Measurements from ENCODE around the gene LCLAT1.
"Not testable (repeated sequence)": the region's sequence is repeated elsewhere in the genome, so short reads cannot be mapped to it uniquely, and the experiment has no call there.

LCLAT1 gene

GRCh38 chr2:30455114-30455738 is 8.2 kb downstream of the LCLAT1 start:
- ATAC-seq (no peak), DNase-seq (no peak)
- H3K27ac Mint-ChIP-seq = no peak overlapping the region
- no peak overlapping the region for H3K4me3 Mint-ChIP-seq
- peaks cover 10% of the 10 kb centered on the region for H3K36me3 Mint-ChIP-seq (ENCODE audit: low read depth)
- H3K4me1 Mint-ChIP-seq = peaks cover 44% of the 10 kb centered on the region
- H3K9me3 Mint-ChIP-seq = no peaks in the 10 kb centered on the region
- no peaks in the 10 kb centered on the region for H3K27me3 Mint-ChIP-seq

DNA sequence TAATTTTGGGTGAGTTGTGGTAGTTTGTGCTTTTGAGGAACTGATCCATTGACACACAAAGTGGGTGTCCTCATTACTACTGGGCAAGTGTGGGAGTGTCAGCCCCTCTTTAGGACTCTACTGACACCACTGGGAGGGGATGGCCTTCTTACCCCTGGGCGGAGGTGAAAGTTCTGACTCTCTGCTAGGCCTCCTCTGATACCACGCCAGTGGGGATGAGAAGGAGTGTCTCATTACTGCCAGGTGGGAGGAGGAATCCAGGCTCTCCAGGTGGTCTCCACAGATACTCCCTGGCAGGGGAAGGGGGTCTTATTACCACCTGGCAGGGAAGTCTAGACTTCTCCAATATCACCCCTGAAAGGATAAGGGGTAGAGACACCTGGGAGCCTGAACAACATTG is 9.1 kb downstream of the LCLAT1 start:
- Mint-ChIP-seq H3K4me3 (no peak overlapping the region), H3K27ac (no peak overlapping the region), H3K9me3 (no peaks in the 10 kb centered on the region), H3K36me3 (ENCODE audit: low read depth) (peaks cover 5% of the 10 kb centered on the region), H3K4me1 (peaks cover 45% of the 10 kb centered on the region), H3K27me3 (no peaks in the 10 kb centered on the region)
- no peak for DNase-seq
- no peak for ATAC-seq

- H3K27me3 Mint-ChIP-seq = no peaks in the 10 kb centered on the region
- ATAC-seq (no peak), DNase-seq (no peak)
- no peak overlapping the region for H3K27ac Mint-ChIP-seq
- H3K4me1 Mint-ChIP-seq = peaks cover 41% of the 10 kb centered on the region
- no peaks in the 10 kb centered on the region for H3K9me3 Mint-ChIP-seq
- H3K36me3 Mint-ChIP-seq (ENCODE audit: low read depth) = peaks cover 9% of the 10 kb centered on the region
- no peak overlapping the region for H3K4me3 Mint-ChIP-seq
These were observed 9.5 kb downstream of the LCLAT1 start for GRCh38 chr2:30456579-30456978.

DNA sequence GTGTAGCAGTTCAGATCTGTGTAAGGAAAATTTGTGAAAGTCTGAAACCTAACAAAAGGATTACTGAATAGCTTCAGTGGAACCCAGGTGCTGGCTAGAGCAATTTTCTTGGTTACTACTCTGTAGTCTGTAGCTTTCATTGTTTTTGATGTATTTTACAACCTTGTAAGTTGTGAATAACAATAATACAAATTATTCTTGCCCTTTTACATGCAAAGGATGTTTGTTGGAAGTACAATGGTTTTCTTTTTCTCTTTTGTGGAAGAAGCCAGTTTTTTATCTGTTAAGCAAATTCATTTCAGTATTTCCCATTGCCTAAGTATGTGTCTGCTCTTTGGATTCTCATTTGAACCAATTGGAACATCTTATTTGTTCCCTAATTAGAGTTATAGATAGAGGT is 10.2 kb downstream of the LCLAT1 start:
- Mint-ChIP-seq H3K27me3 (no peaks in the 10 kb centered on the region), H3K36me3 (ENCODE audit: low read depth) (peaks cover 13% of the 10 kb centered on the region), H3K4me1 (peaks cover 44% of the 10 kb centered on the region), H3K4me3 (no peak overlapping the region), H3K27ac (no peak overlapping the region), H3K9me3 (no peaks in the 10 kb centered on the region)
- ATAC-seq = no peak
- DNase-seq = no peak

GRCh38 chr2:30459140-30459539 is 12.1 kb downstream of the LCLAT1 start:
- Mint-ChIP-seq H3K36me3 (ENCODE audit: low read depth) (peaks cover 13% of the 10 kb centered on the region), H3K4me1 (peaks cover 49% of the 10 kb centered on the region), H3K4me3 (no peak overlapping the region), H3K27ac (no peak overlapping the region), H3K27me3 (no peaks in the 10 kb centered on the region), H3K9me3 (no peaks in the 10 kb centered on the region)
- DNase-seq = no peak
- no peak for ATAC-seq

- H3K4me1 Mint-ChIP-seq = peaks cover 49% of the 10 kb centered on the region
- no peak for DNase-seq
- H3K36me3 Mint-ChIP-seq (ENCODE audit: low read depth) = peaks cover 16% of the 10 kb centered on the region
- no peaks in the 10 kb centered on the region for H3K9me3 Mint-ChIP-seq
- H3K27ac Mint-ChIP-seq = peak overlapping the region; percentile 32
- no peak for ATAC-seq
- H3K4me3 Mint-ChIP-seq = no peak overlapping the region
- H3K27me3 Mint-ChIP-seq = no peaks in the 10 kb centered on the region
These were observed 15.2 kb downstream of the LCLAT1 start for GRCh38 chr2:30462131-30462857.

DNA sequence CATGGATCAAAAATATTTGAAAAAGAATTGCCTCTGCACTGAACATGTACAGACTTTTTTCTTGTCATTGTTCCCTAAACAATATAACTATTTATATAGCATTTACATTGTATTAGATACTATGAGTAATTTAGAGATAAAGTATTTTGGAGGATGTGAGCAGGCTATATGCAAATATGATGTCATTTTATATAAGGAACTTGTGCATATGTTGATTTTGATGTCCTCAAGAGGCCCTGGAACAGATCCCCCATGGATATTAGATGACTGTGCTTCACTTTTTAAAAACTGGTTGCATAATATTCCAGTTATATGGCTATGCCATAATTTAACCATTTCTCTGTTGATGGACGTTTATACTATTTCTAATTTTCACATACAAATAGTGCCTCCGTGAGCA is 16.5 kb downstream of the LCLAT1 start:
- peaks cover 4% of the 10 kb centered on the region for H3K9me3 Mint-ChIP-seq
- H3K27ac Mint-ChIP-seq = no peak overlapping the region
- ATAC-seq (no peak), DNase-seq (no peak)
- H3K36me3 Mint-ChIP-seq (ENCODE audit: low read depth) = peaks cover 25% of the 10 kb centered on the region
- H3K4me1 Mint-ChIP-seq = peaks cover 42% of the 10 kb centered on the region
- no peaks in the 10 kb centered on the region for H3K27me3 Mint-ChIP-seq
- no peak overlapping the region for H3K4me3 Mint-ChIP-seq

- H3K4me3 Mint-ChIP-seq = no peak overlapping the region
- ATAC-seq (no peak), DNase-seq (no peak)
- peaks cover 27% of the 10 kb centered on the region for H3K36me3 Mint-ChIP-seq (ENCODE audit: low read depth)
- peaks cover 45% of the 10 kb centered on the region for H3K4me1 Mint-ChIP-seq
- no peaks in the 10 kb centered on the region for H3K27me3 Mint-ChIP-seq
- peaks cover 13% of the 10 kb centered on the region for H3K9me3 Mint-ChIP-seq
- peak overlapping the region; percentile 7 for H3K27ac Mint-ChIP-seq
These were observed 17.6 kb downstream of the LCLAT1 start for GRCh38 chr2:30464544-30465170.

- Mint-ChIP-seq H3K4me1 (peaks cover 45% of the 10 kb centered on the region), H3K27me3 (no peaks in the 10 kb centered on the region), H3K9me3 (peaks cover 16% of the 10 kb centered on the region), H3K4me3 (no peak overlapping the region), H3K27ac (peak overlapping the region; percentile 7), H3K36me3 (ENCODE audit: low read depth) (peaks cover 30% of the 10 kb centered on the region)
- no peak for ATAC-seq
- no peak for DNase-seq
These were observed 18.1 kb downstream of the LCLAT1 start for GRCh38 chr2:30465171-30465545.

GRCh38 chr2:30466216-30466615 is 19.2 kb downstream of the LCLAT1 start:
- Mint-ChIP-seq H3K27me3 (no peaks in the 10 kb centered on the region), H3K36me3 (ENCODE audit: low read depth) (peaks cover 30% of the 10 kb centered on the region), H3K4me1 (peaks cover 47% of the 10 kb centered on the region), H3K27ac (no peak overlapping the region), H3K4me3 (no peak overlapping the region), H3K9me3 (peaks cover 16% of the 10 kb centered on the region)
- DNase-seq (no peak), ATAC-seq (no peak)

- DNase-seq, H3K27me3 Mint-ChIP-seq, H3K27ac Mint-ChIP-seq, ATAC-seq, H3K4me3 Mint-ChIP-seq: not testable (repeated sequence)
- peaks cover 52% of the 10 kb centered on the region for H3K4me1 Mint-ChIP-seq
- H3K9me3 Mint-ChIP-seq = peaks cover 16% of the 10 kb centered on the region
- peaks cover 24% of the 10 kb centered on the region for H3K36me3 Mint-ChIP-seq (ENCODE audit: low read depth)
These were observed 20.2 kb downstream of the LCLAT1 start for GRCh38 chr2:30467062-30467826.

DNA sequence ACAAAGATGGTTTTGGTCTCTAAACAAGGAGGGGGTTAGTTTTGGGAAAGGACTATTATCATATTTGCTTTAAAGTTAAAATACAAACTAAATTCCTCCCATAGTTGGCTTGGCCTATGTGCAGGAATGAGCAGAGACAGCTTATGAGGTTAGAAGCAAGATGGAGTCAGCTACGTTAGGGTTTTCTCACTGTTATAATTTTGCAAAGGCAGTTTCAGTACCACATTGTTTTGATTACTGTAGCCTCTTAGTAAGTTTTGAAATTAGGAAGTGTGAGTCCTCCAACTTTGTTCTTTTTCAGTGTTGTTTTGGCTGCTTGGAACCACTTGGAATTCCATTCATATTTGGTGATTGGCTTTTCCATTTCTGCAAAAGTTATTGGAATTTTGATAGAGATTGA is 23.4 kb downstream of the LCLAT1 start:
- H3K27me3 Mint-ChIP-seq = no peaks in the 10 kb centered on the region
- DNase-seq (no peak), ATAC-seq (no peak)
- H3K4me1 Mint-ChIP-seq = peaks cover 57% of the 10 kb centered on the region
- peaks cover 16% of the 10 kb centered on the region for H3K9me3 Mint-ChIP-seq
- peaks cover 26% of the 10 kb centered on the region for H3K36me3 Mint-ChIP-seq (ENCODE audit: low read depth)
- peak overlapping the region; percentile 57 for H3K27ac Mint-ChIP-seq
- H3K4me3 Mint-ChIP-seq = no peak overlapping the region

DNA sequence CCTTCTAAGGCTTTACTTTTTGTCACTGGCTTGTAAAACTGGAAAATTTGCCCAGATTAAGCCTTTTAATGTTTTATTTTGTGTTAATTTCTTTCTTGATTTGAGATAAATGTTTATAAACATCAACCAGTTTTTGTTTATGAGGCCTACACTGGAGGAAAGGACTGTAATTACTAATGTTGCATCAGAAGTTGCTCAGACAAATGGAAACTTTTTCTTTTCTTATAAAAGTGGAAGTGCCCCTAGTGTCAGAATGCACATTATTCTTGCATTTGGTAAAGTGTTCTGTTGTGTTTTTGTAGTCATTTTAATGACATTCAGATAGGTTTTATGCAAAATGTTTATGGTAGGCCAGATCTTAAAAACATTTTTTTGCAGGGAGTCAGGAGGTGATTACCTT is 25.3 kb downstream of the LCLAT1 start:
- no peak for ATAC-seq
- H3K9me3 Mint-ChIP-seq = peaks cover 16% of the 10 kb centered on the region
- no peaks in the 10 kb centered on the region for H3K27me3 Mint-ChIP-seq
- peaks cover 54% of the 10 kb centered on the region for H3K4me1 Mint-ChIP-seq
- peaks cover 25% of the 10 kb centered on the region for H3K36me3 Mint-ChIP-seq (ENCODE audit: low read depth)
- no peak overlapping the region for H3K4me3 Mint-ChIP-seq
- DNase-seq = no peak
- H3K27ac Mint-ChIP-seq = peak overlapping the region; percentile 62

GRCh38 chr2:30475542-30475941 is 28.5 kb downstream of the LCLAT1 start:
- DNase-seq = no peak
- Mint-ChIP-seq H3K27me3 (no peaks in the 10 kb centered on the region), H3K4me1 (peaks cover 36% of the 10 kb centered on the region), H3K9me3 (no peaks in the 10 kb centered on the region), H3K27ac (no peak overlapping the region), H3K4me3 (no peak overlapping the region), H3K36me3 (ENCODE audit: low read depth) (peaks cover 8% of the 10 kb centered on the region)
- ATAC-seq = no peak
